Measurements from ENCODE around the gene KCNK1. TPM values are rescaled to one million over a fixed set of nuclear protein-coding genes. Genes with fewer than 3 reads are reported as not detected.
A peak's percentile ranks its signal among the peaks of the same experiment; 100 is the strongest.

KCNK1 gene
- polyA plus RNA-seq: 8.0 TPM
- long read RNA-seq, donor 1, partial matches to known transcripts: 0 of 3 reads
- long read RNA-seq, donor 1, other reads (novel, unspliced or antisense): 0 of 3 reads
- long read RNA-seq, donor 2, transcript KCNK1-202 (3 exons, 2,161 nt): major isoform, 6 of 6 reads
- long read RNA-seq, donor 2, partial matches to known transcripts: 0 of 6 reads
- long read RNA-seq, donor 2, other reads (novel, unspliced or antisense): 0 of 6 reads
- long read RNA-seq, donor 3: 0 reads
- long read RNA-seq, donor 4: 0 reads
- long read RNA-seq, donor 5, partial matches to known transcripts: 0 of 2 reads
- long read RNA-seq, donor 5, other reads (novel, unspliced or antisense): 0 of 2 reads
- long read RNA-seq, donor 6, transcript KCNK1-202 (3 exons, 2,161 nt): major isoform, 7 of 7 reads
- long read RNA-seq, donor 6, partial matches to known transcripts: 0 of 7 reads
- long read RNA-seq, donor 6, other reads (novel, unspliced or antisense): 0 of 7 reads
- long read RNA-seq, donor 7, partial matches to known transcripts: 0 of 2 reads
- long read RNA-seq, donor 7, other reads (novel, unspliced or antisense): 0 of 2 reads
- long read RNA-seq, donor 8, transcript KCNK1-202 (3 exons, 2,161 nt): major isoform, 10 of 10 reads
- long read RNA-seq, donor 8, partial matches to known transcripts: 0 of 10 reads
- long read RNA-seq, donor 8, other reads (novel, unspliced or antisense): 0 of 10 reads
- long read RNA-seq, donor 9, partial matches to known transcripts: 0 of 2 reads
- long read RNA-seq, donor 9, other reads (novel, unspliced or antisense): 0 of 2 reads
- long read RNA-seq, donor 10, transcript KCNK1-202 (3 exons, 2,161 nt): major isoform, 7 of 7 reads
- long read RNA-seq, donor 10, partial matches to known transcripts: 0 of 7 reads
- long read RNA-seq, donor 10, other reads (novel, unspliced or antisense): 0 of 7 reads
- long read RNA-seq, donor 11, partial matches to known transcripts: 0 of 3 reads
- long read RNA-seq, donor 11, other reads (novel, unspliced or antisense): 0 of 3 reads

DNA sequence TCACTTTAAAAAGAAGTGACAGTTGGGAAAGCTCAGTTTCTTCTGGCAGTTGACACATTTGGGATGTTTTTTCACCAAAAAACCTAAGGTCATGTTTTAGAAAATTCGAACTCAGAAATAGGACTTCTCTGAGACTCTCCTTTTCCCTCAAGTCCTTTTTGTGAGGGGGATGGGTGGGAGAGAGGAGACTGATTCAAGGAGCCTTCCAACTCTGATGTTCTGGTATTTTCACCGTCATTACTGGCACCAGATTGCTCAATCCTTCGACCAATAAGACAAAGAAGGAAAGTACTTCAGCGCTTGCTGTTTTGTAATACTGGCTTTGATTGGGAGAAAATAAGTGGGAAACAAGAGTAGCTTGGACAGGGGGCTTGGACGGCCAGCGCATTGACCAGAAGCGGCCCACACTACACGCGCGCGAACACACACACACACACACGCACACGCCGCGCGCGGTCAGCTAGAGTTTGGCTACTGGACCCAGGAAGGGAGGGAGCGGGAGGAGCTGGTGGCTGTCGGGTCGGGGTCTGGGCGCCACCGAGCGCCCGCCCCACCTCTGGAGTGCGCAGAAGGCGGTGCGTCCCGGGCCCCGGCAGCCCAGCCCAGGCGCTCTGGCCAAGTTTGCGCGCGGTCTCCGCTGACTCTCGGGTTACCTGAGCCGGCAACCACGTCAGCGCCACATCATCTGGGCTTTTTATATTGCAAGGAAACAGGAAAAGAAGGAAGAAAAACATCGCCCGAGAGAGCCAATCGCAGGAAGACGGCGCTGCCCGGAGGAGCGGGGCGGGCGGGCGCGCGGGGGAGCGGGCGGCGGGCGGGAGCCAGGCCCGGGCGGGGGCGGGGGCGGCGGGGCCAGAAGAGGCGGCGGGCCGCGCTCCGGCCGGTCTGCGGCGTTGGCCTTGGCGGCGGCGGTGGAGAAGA, at the start of gene KCNK1:
KCNK1 (plus strand) TSS at position 855 of the 921 bp plus-strand sequence; CDS start at position 921, 66 bp downstream.
- peak; percentile 47 to 82 for DNase-seq
- Histone ChIP-seq H3K27me3 (ENCODE audit: control insufficient read depth, insufficient read depth, low read length) (peaks cover 34% of the 10 kb centered on the region), H3K4me3 (ENCODE audit: low read length) (peak within 1 kb of the TSS; percentile 60), H3K27ac (ENCODE audit: low read length) (peak within 1 kb of the TSS; percentile 41), H3K9me3 (ENCODE audit: control insufficient read depth, low read depth, low read length) (no peaks in the 10 kb centered on the region), H3K36me3 (ENCODE audit: control insufficient read depth, insufficient read depth, low read length) (no peaks in the 10 kb centered on the region), H3K4me1 (ENCODE audit: control insufficient read depth, insufficient read depth, low read length) (peaks cover 4% of the 10 kb centered on the region)
- WGBS (ENCODE audit: insufficient coverage, low lambda C conversion rate): no CpG with 5 or more reads among the region's 70 CpGs

- Histone ChIP-seq H3K4me3 (ENCODE audit: low read length) (no peak overlapping the region), H3K4me1 (ENCODE audit: control insufficient read depth, insufficient read depth, low read length) (no peaks in the 10 kb centered on the region), H3K27me3 (ENCODE audit: control insufficient read depth, insufficient read depth, low read length) (no peaks in the 10 kb centered on the region), H3K9me3 (ENCODE audit: control insufficient read depth, low read depth, low read length) (peaks cover 6% of the 10 kb centered on the region), H3K27ac (ENCODE audit: low read length) (no peak overlapping the region), H3K36me3 (ENCODE audit: control insufficient read depth, insufficient read depth, low read length) (no peaks in the 10 kb centered on the region)
- WGBS (ENCODE audit: insufficient coverage, low lambda C conversion rate): 100% methylated on average over 2 of the region's 2 CpGs
- no peak for DNase-seq
These were observed 48.6 kb upstream of the KCNK1 start for GRCh38 chr1:233565313-233565712.

DNA sequence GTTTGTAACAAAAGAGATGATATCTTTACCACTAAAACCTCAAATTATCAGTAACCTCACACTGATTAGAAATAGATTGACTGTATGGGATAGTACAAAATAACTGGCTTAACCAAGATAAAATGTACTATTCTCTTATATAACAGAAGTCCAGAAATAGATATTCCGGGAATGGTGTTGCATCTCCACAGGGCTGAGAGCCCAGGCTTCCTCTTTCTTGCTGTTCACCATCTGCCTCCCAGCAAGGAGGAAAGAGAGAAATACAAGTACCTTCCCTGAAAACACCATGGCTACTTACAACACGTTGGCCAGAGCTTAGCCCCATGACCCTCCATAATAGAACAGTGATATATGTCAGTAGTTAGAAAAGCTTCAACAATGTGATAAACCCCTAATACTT, 47.0 kb upstream of the KCNK1 start:
- no peak overlapping the region for H3K4me3 ChIP-seq (ENCODE audit: low read length)
- no peak overlapping the region for H3K27ac ChIP-seq (ENCODE audit: low read length)
- H3K4me1 ChIP-seq (ENCODE audit: control insufficient read depth, insufficient read depth, low read length): no peaks in the 10 kb centered on the region
- no peak for DNase-seq
- H3K27me3 ChIP-seq (ENCODE audit: control insufficient read depth, insufficient read depth, low read length): no peaks in the 10 kb centered on the region
- H3K36me3 ChIP-seq (ENCODE audit: control insufficient read depth, insufficient read depth, low read length): no peaks in the 10 kb centered on the region
- H3K9me3 ChIP-seq (ENCODE audit: control insufficient read depth, low read depth, low read length): no peaks in the 10 kb centered on the region
- no CpG with 5 or more reads among the region's 2 CpGs for WGBS (ENCODE audit: insufficient coverage, low lambda C conversion rate)

- DNase-seq: no peak
- Histone ChIP-seq H3K4me3 (ENCODE audit: low read length) (no peak overlapping the region), H3K36me3 (ENCODE audit: control insufficient read depth, insufficient read depth, low read length) (no peaks in the 10 kb centered on the region), H3K27me3 (ENCODE audit: control insufficient read depth, insufficient read depth, low read length) (no peaks in the 10 kb centered on the region), H3K9me3 (ENCODE audit: control insufficient read depth, low read depth, low read length) (no peaks in the 10 kb centered on the region), H3K27ac (ENCODE audit: low read length) (no peak overlapping the region), H3K4me1 (ENCODE audit: control insufficient read depth, insufficient read depth, low read length) (no peaks in the 10 kb centered on the region)
These were observed 44.3 kb upstream of the KCNK1 start for GRCh38 chr1:233569636-233570035.

DNA sequence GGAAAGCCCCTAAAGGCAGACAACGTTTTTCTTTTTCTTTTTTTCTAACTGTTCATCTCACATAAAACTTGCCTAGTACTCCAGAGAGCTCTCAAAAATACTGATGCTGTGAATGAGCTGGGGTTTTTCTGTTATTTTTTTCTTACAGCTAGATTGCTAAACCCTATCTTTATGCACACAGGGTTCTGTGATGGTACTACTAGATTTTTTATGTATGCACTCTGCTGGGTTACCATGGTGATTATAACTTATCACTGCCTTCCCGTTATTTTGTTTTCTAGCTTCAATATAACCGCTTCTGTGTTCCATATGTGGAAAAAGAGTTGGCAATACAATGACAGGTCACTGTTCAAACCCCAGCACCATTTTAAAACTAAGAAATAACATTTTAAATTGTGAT, 43.7 kb upstream of the KCNK1 start:
- 66% methylated on average over 3 of the region's 3 CpGs for WGBS (ENCODE audit: insufficient coverage, low lambda C conversion rate)
- H3K27me3 ChIP-seq (ENCODE audit: control insufficient read depth, insufficient read depth, low read length): no peaks in the 10 kb centered on the region
- H3K4me3 ChIP-seq (ENCODE audit: low read length): no peak overlapping the region
- no peaks in the 10 kb centered on the region for H3K9me3 ChIP-seq (ENCODE audit: control insufficient read depth, low read depth, low read length)
- no peaks in the 10 kb centered on the region for H3K4me1 ChIP-seq (ENCODE audit: control insufficient read depth, insufficient read depth, low read length)
- H3K27ac ChIP-seq (ENCODE audit: low read length): no peak overlapping the region
- no peaks in the 10 kb centered on the region for H3K36me3 ChIP-seq (ENCODE audit: control insufficient read depth, insufficient read depth, low read length)
- no peak for DNase-seq

- H3K9me3 ChIP-seq (ENCODE audit: control insufficient read depth, low read depth, low read length): no peaks in the 10 kb centered on the region
- 80% methylated on average over 1 of the region's 4 CpGs for WGBS (ENCODE audit: insufficient coverage, low lambda C conversion rate)
These were observed 43.2 kb upstream of the KCNK1 start for GRCh38 chr1:233570706-233571105.

DNA sequence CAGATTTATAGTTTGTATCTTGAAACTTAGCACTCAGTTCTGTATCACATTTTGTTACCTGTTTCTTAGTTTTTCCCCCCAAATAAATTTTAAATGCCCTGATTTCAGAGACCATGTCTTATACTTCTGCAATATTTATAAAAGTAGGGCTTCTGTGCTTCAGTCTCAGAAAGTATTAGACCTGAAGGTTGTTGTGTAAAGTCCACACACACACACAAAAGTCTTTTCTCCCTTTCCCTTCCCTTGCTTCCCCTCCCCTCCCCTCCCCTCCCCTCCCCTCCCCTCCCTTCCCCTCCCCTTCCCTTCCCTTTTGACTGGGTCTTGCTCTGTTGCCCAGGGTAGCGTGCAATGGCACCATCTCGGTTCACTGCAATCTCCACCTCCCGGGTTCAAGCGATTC, 41.0 kb upstream of the KCNK1 start:
- Histone ChIP-seq H3K4me1 (ENCODE audit: control insufficient read depth, insufficient read depth, low read length) (no peaks in the 10 kb centered on the region), H3K36me3 (ENCODE audit: control insufficient read depth, insufficient read depth, low read length) (no peaks in the 10 kb centered on the region), H3K9me3 (ENCODE audit: control insufficient read depth, low read depth, low read length) (no peaks in the 10 kb centered on the region), H3K27me3 (ENCODE audit: control insufficient read depth, insufficient read depth, low read length) (no peaks in the 10 kb centered on the region), H3K27ac (ENCODE audit: low read length) (no peak overlapping the region), H3K4me3 (ENCODE audit: low read length) (no peak overlapping the region)
- no CpG with 5 or more reads among the region's 4 CpGs for WGBS (ENCODE audit: insufficient coverage, low lambda C conversion rate)
- no peak for DNase-seq

More at GRCh38 chr1:233570706-233571105, 43.2 kb upstream of the KCNK1 start:
- no peak for DNase-seq
- H3K4me3 ChIP-seq (ENCODE audit: low read length): no peak overlapping the region
- no peak overlapping the region for H3K27ac ChIP-seq (ENCODE audit: low read length)
- H3K4me1 ChIP-seq (ENCODE audit: control insufficient read depth, insufficient read depth, low read length): no peaks in the 10 kb centered on the region
- H3K36me3 ChIP-seq (ENCODE audit: control insufficient read depth, insufficient read depth, low read length): no peaks in the 10 kb centered on the region
- no peaks in the 10 kb centered on the region for H3K27me3 ChIP-seq (ENCODE audit: control insufficient read depth, insufficient read depth, low read length)

GRCh38 chr1:233575450-233575849, 38.5 kb upstream of the KCNK1 start:
- DNase-seq: no peak
- Histone ChIP-seq H3K4me1 (ENCODE audit: control insufficient read depth, insufficient read depth, low read length) (no peaks in the 10 kb centered on the region), H3K27me3 (ENCODE audit: control insufficient read depth, insufficient read depth, low read length) (no peaks in the 10 kb centered on the region), H3K9me3 (ENCODE audit: control insufficient read depth, low read depth, low read length) (no peaks in the 10 kb centered on the region), H3K36me3 (ENCODE audit: control insufficient read depth, insufficient read depth, low read length) (no peaks in the 10 kb centered on the region), H3K4me3 (ENCODE audit: low read length) (no peak overlapping the region), H3K27ac (ENCODE audit: low read length) (no peak overlapping the region)
- 83% methylated on average over 2 of the region's 5 CpGs for WGBS (ENCODE audit: insufficient coverage, low lambda C conversion rate)

- Histone ChIP-seq H3K27ac (ENCODE audit: low read length) (no peak overlapping the region), H3K27me3 (ENCODE audit: control insufficient read depth, insufficient read depth, low read length) (no peaks in the 10 kb centered on the region), H3K4me3 (ENCODE audit: low read length) (no peak overlapping the region), H3K36me3 (ENCODE audit: control insufficient read depth, insufficient read depth, low read length) (no peaks in the 10 kb centered on the region), H3K4me1 (ENCODE audit: control insufficient read depth, insufficient read depth, low read length) (no peaks in the 10 kb centered on the region), H3K9me3 (ENCODE audit: control insufficient read depth, low read depth, low read length) (no peaks in the 10 kb centered on the region)
- no peak for DNase-seq
- WGBS (ENCODE audit: insufficient coverage, low lambda C conversion rate): no CpG with 5 or more reads among the region's 3 CpGs
These were observed 31.5 kb upstream of the KCNK1 start for GRCh38 chr1:233582439-233582838.

Measured in large intestine (tissue), 12 donors.